Measurements from ENCODE around the gene SARNP.

SARNP gene

DNA sequence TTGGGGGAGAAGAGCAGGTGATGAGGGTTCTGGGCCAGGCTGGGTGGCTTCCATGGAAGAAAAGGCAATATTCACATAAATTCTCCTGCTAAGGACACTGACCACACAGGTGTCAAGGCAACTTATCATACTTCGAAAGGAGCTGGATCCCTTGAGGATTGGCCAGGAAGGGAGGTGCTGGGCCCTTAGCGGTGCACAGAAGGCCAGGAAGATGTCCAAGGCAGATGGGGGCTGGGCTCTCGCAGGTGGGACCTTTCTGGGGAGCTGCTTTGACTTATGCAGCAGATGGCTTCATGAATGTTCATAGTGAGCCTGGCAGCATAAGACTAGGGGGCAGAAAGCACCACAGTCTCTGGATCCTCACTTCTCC lies 92.6 kb downstream of the SARNP start:
- no peak overlapping the region for H3K4me3 ChIP-seq (ENCODE audit: low read depth, low read length)
- no peak for DNase-seq (ENCODE audit: low read depth)
- TF ChIP-seq, protein P1, sequence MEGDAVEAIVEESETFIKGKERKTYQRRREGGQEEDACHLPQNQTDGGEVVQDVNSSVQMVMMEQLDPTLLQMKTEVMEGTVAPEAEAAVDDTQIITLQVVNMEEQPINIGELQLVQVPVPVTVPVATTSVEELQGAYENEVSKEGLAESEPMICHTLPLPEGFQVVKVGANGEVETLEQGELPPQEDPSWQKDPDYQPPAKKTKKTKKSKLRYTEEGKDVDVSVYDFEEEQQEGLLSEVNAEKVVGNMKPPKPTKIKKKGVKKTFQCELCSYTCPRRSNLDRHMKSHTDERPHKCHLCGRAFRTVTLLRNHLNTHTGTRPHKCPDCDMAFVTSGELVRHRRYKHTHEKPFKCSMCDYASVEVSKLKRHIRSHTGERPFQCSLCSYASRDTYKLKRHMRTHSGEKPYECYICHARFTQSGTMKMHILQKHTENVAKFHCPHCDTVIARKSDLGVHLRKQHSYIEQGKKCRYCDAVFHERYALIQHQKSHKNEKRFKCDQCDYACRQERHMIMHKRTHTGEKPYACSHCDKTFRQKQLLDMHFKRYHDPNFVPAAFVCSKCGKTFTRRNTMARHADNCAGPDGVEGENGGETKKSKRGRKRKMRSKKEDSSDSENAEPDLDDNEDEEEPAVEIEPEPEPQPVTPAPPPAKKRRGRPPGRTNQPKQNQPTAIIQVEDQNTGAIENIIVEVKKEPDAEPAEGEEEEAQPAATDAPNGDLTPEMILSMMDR (conservative IDR thresholded peaks at IDR 0.05; ENCODE audit: low read depth, low read length) = no peak

DNA sequence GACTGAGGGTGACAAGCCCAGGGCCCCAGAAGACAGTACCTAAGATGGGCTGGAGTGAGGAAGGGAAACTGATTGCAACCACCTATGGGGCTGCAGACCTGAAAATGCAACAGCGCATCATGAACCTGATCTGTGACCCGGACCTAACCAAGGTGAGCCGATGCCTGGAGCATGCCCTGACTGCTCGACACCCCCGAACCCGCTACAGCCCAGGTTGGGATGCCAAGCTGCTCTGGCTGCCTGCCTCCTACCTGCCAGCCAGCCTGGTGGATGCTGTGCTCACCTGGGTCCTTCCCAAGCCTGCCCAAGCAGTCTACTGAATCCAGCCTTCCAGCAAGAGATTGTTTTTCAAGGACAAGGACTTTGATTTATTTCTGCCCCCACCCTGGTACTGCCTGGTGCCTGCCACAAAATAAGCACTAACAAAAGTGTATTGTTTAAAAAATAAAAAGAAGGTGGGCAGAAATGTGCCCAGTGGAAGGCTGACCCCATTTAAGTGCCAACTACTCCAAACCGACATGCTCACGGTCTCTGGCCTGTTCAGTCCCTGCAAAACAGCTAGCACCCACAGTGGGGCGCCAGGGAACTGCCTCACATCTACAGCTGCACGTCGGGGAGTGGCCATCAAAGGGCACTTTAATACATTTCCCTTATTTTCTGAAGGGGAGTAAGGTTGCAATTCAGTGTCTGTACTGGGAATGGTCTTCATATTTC lies 93.1 kb downstream of the SARNP start:
- TF ChIP-seq, protein P1 (conservative IDR thresholded peaks at IDR 0.05; ENCODE audit: low read depth, low read length) = peak; percentile 81
- no peak overlapping the region for H3K4me3 ChIP-seq (ENCODE audit: low read depth, low read length)
- DNase-seq (ENCODE audit: low read depth) = peak; percentile 85

DNA sequence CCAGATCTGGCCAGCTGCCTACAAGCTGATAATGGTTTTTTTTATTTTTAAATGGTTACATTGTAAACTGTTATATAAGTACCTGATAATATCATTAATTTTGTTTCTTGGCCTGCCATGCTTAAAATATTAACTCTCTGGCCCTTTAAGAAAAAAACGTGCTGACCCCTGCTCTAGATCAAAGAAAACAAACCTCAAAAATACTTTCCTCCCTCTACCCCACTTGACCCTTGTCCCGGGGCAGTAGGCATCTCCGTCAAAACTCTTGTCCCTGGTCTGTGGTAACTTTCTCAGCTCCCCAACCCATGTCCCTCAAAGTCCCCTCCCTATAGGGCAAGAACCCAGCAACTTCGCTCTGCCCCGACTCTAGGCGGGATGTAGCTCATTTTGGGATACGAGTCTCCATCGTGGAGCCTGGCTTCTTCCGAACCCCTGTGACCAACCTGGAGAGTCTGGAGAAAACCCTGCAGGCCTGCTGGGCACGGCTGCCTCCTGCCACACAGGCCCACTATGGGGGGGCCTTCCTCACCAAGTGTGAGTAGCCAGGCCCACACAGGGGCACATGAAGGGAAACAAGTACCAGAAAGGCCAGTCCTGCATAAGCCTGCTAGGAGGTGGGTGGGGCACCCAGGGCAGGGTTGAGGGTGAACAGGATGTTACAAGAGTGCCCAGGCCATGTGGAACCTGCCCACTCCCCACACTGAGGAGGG lies 93.9 kb downstream of the SARNP start:
- no peak overlapping the region for H3K4me3 ChIP-seq (ENCODE audit: low read depth, low read length)

DNA sequence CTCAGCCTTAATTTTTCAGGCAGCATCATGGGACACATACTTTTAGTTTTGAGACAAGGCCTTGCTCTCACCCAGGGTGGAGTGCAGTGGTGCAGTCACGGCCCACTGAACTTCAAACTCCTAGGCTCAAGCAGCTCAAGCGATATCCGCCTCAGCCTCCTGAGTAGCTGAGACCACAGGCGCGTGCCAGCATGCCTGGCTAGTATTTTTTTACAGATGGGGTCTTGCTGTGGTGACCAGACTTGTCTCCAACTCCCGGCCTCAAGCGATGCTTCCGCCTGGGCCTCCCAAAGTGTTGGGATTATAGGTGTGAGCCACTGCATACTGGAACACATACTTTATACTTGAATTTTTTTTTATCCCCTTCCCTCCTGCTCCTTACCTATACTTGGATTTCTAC lies 94.6 kb downstream of the SARNP start:
- H3K4me3 ChIP-seq (ENCODE audit: low read depth, low read length) = no peak overlapping the region
- TF ChIP-seq, protein P1 (conservative IDR thresholded peaks at IDR 0.05; ENCODE audit: low read depth, low read length) = no peak
- DNase-seq (ENCODE audit: low read depth) = no peak

More for the DNA sequence above, 93.9 kb downstream of the SARNP start:
- TF ChIP-seq, protein P1 (conservative IDR thresholded peaks at IDR 0.05; ENCODE audit: low read depth, low read length) = no peak
- no peak for DNase-seq (ENCODE audit: low read depth)

DNA sequence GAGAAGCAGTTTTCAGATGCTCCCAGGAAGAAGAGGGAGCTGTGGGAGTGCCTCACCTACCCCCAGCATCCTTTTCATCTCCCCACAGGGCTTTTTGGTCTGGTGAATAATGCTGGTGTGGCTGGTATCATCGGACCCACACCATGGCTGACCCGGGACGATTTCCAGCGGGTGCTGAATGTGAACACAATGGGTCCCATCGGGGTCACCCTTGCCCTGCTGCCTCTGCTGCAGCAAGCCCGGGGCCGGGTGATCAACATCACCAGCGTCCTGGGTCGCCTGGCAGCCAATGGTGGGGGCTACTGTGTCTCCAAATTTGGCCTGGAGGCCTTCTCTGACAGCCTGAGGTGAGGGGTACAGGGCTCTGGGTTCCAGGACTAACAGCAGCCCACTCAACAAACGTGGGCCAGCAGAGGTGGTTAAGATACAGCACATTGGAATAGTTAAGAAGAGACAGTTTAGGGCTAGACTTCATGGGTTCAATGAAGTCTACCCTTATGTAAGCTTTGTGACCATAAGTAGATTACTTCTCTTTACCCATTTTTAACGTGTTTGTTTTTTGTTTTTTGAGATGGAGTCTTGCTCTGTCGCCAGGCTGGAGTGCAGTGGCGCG lies 95.8 kb downstream of the SARNP start:
- TF ChIP-seq, protein P1 (conservative IDR thresholded peaks at IDR 0.05; ENCODE audit: low read depth, low read length) = no peak
- DNase-seq (ENCODE audit: low read depth) = no peak
- no peak overlapping the region for H3K4me3 ChIP-seq (ENCODE audit: low read depth, low read length)

DNA sequence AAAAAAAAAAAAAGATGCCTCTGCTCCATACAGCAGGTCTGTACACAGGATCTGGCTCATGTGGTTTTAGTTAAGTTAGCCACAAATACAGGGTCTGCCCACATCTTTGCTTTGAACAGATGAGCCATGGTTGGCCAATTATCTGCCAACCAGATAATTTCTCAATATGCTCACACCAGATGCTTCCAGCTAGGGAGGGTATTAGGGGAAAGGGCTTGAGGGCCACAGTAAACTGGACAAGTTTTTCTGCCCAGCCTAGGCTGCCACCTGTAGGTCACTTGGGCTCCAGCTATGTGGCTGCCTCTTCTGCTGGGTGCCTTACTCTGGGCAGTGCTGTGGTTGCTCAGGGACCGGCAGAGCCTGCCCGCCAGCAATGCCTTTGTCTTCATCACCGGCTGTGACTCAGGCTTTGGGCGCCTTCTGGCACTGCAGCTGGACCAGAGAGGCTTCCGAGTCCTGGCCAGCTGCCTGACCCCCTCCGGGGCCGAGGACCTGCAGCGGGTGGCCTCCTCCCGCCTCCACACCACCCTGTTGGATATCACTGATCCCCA lies 96.6 kb downstream of the SARNP start:
- no peak overlapping the region for H3K4me3 ChIP-seq (ENCODE audit: low read depth, low read length)
- peak; percentile 77 for DNase-seq (ENCODE audit: low read depth)
- TF ChIP-seq, protein P1 (conservative IDR thresholded peaks at IDR 0.05; ENCODE audit: low read depth, low read length) = peak; percentile 59
